GM21423 (cell line): ENCODE measurements around the gene FRMD4A.
"Not testable (repeated sequence)": the region's sequence is repeated elsewhere in the genome, so short reads cannot be mapped to it uniquely, and the experiment has no call there.

Experiments
- ATAC-seq: cut with Tn5 transposase; IDR thresholded peaks from one replicate; pipeline ENCODE4 v1.9.1; 2021; ENCODE audit warnings: mild to moderate bottlenecking, moderate library complexity; ENCODE audit not compliant: unreplicated experiment

Gene FRMD4A

DNA sequence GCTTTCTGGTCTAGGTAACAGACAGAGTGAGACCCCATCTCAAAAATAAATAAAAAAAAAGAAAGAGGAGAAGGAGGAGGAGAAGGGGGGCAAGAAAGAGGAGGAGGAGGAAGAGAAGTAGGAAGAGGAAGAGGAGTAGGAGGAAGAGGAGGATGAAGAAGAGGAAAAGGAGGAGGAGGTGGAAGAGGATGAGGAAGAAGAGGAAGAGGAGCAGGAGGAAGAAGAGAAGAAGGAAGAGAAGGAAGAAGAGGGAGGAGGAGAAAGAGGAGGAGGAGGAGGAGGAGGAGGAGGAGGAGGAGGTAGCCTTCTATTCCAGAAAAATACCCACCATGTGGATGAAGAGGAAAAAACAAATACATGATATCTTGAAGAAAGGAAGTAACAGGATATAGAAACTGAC is 172.1 kb downstream of the FRMD4A start:
- ATAC-seq, result no peak

DNA sequence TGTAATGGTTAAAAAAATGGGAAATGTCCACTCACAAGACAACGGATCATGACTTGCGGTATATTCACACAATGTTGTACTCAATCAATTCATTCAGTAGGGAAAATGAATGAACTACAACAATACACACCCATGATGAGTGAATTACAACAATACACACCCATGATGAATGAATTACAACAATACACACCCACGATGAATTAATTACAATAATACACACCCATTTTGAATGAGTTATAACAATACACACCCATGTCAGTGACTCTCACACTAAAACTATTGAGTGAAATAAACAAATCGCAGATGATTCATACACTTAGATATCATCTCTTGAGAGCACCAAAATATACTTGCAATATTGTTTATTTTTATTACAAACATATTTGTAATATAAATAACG is 174.6 kb downstream of the FRMD4A start:
- no peak for ATAC-seq

- ATAC-seq, result no peak
Measured at GRCh38 chr10:14153570-14154055, 177.1 kb downstream of the FRMD4A start.

- ATAC-seq, result no peak
Measured at GRCh38 chr10:14151571-14151970, 179.2 kb downstream of the FRMD4A start.

- no peak for ATAC-seq
Measured at GRCh38 chr10:14150526-14150925, 180.2 kb downstream of the FRMD4A start.

- no peak for ATAC-seq
Measured at GRCh38 chr10:14146501-14146900, 184.2 kb downstream of the FRMD4A start.

- no peak for ATAC-seq
Measured at GRCh38 chr10:14146025-14146424, 184.7 kb downstream of the FRMD4A start.

DNA sequence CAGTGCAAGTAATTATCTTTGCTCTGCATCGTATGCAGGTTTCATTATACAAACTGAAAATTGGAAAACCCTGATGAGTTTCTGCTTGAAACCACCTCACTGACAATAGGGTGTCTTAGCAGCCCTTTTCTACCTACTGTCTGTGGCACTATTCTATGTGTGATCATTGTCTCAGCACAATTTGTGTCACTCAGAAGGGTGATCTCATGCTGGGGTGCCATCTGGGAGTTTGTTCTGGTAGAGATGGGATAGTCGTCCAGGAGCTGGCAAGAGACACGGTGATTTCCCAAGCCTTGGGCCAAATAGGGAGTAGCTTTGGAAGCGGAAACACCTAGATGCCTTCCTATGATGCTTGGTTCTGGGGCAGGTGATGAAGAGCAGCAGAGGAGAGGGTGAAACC is 186.3 kb downstream of the FRMD4A start:
- no peak for ATAC-seq

- ATAC-seq, result no peak
Measured at GRCh38 chr10:14142606-14143250, 188.0 kb downstream of the FRMD4A start.

- ATAC-seq, result no peak
Measured at GRCh38 chr10:14141283-14141682, 189.4 kb downstream of the FRMD4A start.

- no peak for ATAC-seq
Measured at GRCh38 chr10:14137391-14137790, 193.3 kb downstream of the FRMD4A start.

- ATAC-seq, result not testable (repeated sequence)
Measured at GRCh38 chr10:14135196-14135595, 195.5 kb downstream of the FRMD4A start.

DNA sequence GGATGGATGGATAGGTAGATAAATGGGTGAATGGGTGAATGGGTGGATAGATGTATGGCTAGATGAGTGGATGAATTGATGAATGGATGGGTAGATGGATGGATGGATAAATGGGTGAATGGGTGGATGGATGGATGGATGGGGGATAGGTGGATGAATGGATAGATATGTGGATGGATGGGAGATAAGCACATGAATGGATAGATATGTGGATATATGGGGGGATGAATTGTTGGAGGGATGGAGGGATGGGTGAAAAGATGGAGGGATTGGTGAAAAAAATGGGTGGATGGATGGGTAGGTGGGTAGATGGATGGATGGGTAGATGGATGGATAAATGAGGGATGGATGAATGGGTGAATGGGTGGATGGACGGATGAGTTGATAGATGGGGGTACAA is 196.4 kb downstream of the FRMD4A start:
- no peak for ATAC-seq

- ATAC-seq, result no peak
Measured at GRCh38 chr10:14131261-14131960, 199.3 kb downstream of the FRMD4A start.

- no peak for ATAC-seq
Measured at GRCh38 chr10:14129770-14130169, 201.0 kb downstream of the FRMD4A start.

DNA sequence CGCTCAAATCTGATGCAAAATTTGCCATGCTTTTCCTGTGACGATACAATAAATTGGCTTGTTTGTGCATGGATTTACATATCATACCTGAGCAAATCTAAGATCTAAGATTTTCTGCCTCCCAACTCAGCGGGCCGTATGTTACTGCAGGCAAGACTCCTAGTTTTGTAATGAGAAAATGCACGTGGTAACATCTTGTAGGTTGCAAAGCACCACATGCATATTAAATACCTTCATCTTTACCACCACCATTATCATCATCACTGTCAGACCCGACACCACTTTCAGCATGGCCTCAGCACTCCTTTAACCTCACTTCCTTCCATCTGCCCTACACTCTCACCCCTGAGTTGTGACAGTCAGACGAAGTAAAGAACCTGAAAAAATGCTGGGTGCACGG is 202.2 kb downstream of the FRMD4A start:
- ATAC-seq, result no peak

DNA sequence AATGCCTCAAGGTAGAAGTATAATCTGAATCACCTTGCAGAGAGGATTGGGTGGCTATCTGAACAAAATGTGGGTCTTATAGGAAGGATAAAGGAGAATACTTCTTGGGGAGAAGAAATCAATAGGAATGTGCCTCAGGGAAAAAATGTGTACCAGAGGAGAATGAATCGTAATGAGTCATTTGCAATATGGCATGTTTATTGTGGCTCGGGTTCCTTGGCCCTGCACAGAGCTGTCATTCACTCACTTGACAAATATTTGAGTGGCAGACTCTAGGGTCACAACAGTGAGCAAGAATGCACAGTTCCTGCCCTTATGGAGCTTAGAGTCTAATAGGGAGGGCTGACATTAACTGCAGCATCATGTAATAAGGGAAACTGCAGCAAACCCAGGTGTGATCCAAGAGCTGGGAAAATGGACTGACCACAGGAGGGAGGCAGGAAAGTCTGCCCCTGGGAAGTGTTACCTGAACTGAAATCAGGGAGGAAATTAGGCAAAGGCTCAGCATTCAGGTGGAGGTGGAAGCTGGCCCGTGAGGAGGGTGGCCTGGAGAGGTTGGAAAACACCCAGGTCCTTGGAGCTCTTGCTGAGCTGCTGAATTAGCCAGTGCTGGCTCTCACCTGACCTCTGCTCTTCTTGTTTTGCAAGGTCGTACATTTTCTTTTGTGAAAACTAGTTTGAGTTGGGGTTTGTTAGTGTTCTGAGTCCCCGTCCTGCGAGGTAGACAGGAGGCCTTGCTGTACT is 203.9 kb downstream of the FRMD4A start:
- ATAC-seq, result no peak

DNA sequence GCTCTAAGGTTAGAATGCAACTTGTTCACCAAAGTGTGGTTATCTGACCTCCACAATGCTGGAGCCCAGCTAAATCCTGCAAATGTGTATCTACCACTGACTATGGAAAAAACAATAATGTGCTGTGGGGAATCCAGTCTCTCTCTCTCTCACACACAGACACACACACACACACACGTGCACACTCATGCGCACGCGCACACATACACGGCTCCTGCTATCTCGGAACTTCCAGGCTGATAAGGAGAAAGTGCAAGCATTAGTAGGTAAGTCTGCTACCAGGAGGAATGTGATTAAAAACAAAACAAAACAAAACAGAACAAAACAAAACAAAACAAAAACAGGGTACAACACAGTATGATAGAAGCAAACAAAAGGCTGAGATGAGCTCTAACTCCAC is 205.2 kb downstream of the FRMD4A start:
- no peak for ATAC-seq

DNA sequence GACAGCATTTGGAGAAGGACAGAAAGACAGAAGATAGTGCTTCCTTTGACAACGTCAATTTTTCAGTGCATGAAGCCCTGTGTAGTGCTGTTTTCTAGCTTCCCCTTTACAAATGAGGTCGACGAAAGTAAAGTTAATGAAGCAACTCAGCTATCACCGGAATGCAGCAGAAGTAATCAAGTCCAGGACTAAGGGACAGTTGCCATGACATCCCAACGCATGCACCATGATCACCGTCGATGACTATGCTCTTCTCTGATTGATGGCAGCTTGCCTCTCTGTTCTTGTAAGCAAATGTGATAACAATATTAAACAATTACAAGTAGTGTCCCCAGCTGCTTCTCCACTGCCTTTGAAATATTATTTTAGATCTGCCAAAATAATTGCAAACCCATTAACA is 205.8 kb downstream of the FRMD4A start:
- ATAC-seq, result no peak

DNA sequence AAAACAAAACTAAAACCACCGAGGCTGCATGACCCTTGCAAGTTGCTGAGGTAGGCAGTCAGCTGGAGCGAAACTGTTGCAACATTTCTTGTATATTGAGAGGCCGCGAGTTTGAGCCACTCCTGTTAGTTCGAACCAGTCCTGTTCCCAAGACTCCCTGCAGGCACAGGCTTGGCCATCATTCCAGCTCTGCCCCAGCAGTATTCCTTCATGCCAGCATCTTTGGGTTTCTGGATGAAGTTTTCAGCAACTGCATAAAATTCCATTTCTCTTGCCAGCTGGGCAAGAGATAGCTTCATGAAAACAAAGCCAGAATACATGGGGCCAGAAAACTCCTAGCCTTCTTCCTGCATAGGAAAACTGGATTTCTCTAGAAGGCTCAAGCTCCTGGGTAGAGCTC is 207.6 kb downstream of the FRMD4A start:
- ATAC-seq, result no peak

GRCh38 chr10:14120812-14121211 is 209.9 kb downstream of the FRMD4A start:
- ATAC-seq, result no peak

- no peak for ATAC-seq
Measured at GRCh38 chr10:14118953-14119352, 211.8 kb downstream of the FRMD4A start.
